GM23338 (cell line): ENCODE data around the gene SLFN12L. TPM values are rescaled to one million over a fixed set of nuclear protein-coding genes. Genes with fewer than 3 reads are reported as not detected.

Experiments used
- ATAC-seq: fragments of 200-7000 bp; cut with Tn5 transposase; 3 replicates; pipeline ENCODE4 v1.9.1; 2020
- DNase-seq: peaks from one replicate; pipeline ENCODE4 v3.0.0-alpha.2; 2015; ENCODE audit warnings: low spot score
- H2AFZ ChIP-seq: fragments of 200-600 bp; sonication (generic); 2 replicates; pipeline ENCODE4 v1.8.0; 2016; ENCODE audit warnings: antibody characterized with exemption, mild to moderate bottlenecking, moderate library complexity
- H3F3A ChIP-seq: fragments of 200-600 bp; sonication (generic); replicated peaks from 2 replicates; pipeline ENCODE4 v1.8.0; 2017; ENCODE audit warnings: antibody characterized with exemption, mixed run types, low read depth
- H3K27ac ChIP-seq: fragments of 200-600 bp; sonication (generic); 2 replicates; pipeline ENCODE4 v1.6.1; 2016; ENCODE audit warnings: low read depth
- H3K27me3 ChIP-seq: fragments of 200-600 bp; sonication (generic); 2 replicates; pipeline ENCODE4 v1.8.0; 2016; ENCODE audit warnings: mild to moderate bottlenecking, mixed run types, moderate library complexity; ENCODE audit not compliant: insufficient read depth
- H3K36me3 ChIP-seq: fragments of 200-600 bp; sonication (generic); 2 replicates; pipeline ENCODE4 v1.8.0; 2016; ENCODE audit warnings: mild to moderate bottlenecking; ENCODE audit not compliant: insufficient read depth
- H3K4me1 ChIP-seq: fragments of 200-600 bp; sonication (generic); 2 replicates; pipeline ENCODE4 v1.8.0; 2016; ENCODE audit warnings: mild to moderate bottlenecking, moderate library complexity; ENCODE audit not compliant: insufficient read depth
- H3K4me2 ChIP-seq: fragments of 200-600 bp; sonication (generic); 2 replicates; pipeline ENCODE4 v1.7.1; 2017; ENCODE audit warnings: mixed run types
- H3K4me3 ChIP-seq: fragments of 200-600 bp; sonication (generic); 2 replicates; pipeline ENCODE4 v1.6.1; 2016; ENCODE audit warnings: mixed run types
- H3K79me2 ChIP-seq: fragments of 200-600 bp; sonication (generic); replicated peaks from 2 replicates; pipeline ENCODE4 v1.8.0; 2017; ENCODE audit warnings: mild to moderate bottlenecking; ENCODE audit not compliant: insufficient read depth
- H3K9me2 ChIP-seq: fragments of 200-600 bp; sonication (generic); 2 replicates; pipeline ENCODE4 v1.8.0; 2017; ENCODE audit not compliant: insufficient read depth
- H4K20me1 ChIP-seq: fragments of 200-600 bp; sonication (generic); replicated peaks from 2 replicates; pipeline ENCODE4 v1.8.0; 2017; ENCODE audit warnings: mild to moderate bottlenecking; ENCODE audit not compliant: insufficient read depth
- H3K27ac Mint-ChIP-seq: 2 replicates; pipeline ENCODE4 v1.8.0; 2020; ENCODE audit warnings: inconsistent platforms, mild to moderate bottlenecking, moderate library complexity, mixed read lengths
- H3K27me3 Mint-ChIP-seq: 3 replicates; pipeline ENCODE4 v1.8.0; 2022; ENCODE audit warnings: low read depth, mild to moderate bottlenecking, moderate library complexity, mixed read lengths, inconsistent platforms; ENCODE audit not compliant: insufficient read depth, poor library complexity
- H3K36me3 Mint-ChIP-seq: 3 replicates; pipeline ENCODE4 v1.8.0; 2021; ENCODE audit warnings: low read depth, mild to moderate bottlenecking, inconsistent platforms, moderate library complexity, mixed read lengths
- H3K4me1 Mint-ChIP-seq: 3 replicates; pipeline ENCODE4 v1.8.0; 2020; ENCODE audit warnings: mild to moderate bottlenecking, inconsistent platforms, mixed read lengths
- H3K4me3 Mint-ChIP-seq: 3 replicates; pipeline ENCODE4 v1.8.0; 2021; ENCODE audit warnings: moderate library complexity, mild to moderate bottlenecking, inconsistent platforms, mixed read lengths
- H3K9me3 Mint-ChIP-seq: 3 replicates; pipeline ENCODE4 v1.8.0; 2020; ENCODE audit warnings: moderate library complexity, mild to moderate bottlenecking, inconsistent platforms, mixed read lengths
- CREB1 ChIP-seq: fragments of 250-450 bp; sonication (Bioruptor Pico); IDR thresholded peaks from 2 replicates; pipeline ENCODE4 v1.5.0; 2020; ENCODE audit warnings: low read depth, mild to moderate bottlenecking, moderate library complexity
- CTCF ChIP-seq, 2 experiments: fragments of 200-600 bp in 1 of 2; sonication (generic) in 1 of 2; conservative IDR thresholded peaks; 2 replicates each; pipeline versions ENCODE4 v1.5.1 to v1.6.1; 2016 to 2017; ENCODE audit warnings: antibody characterized with exemption in 2 of 2, low read depth in 2 of 2, mild to moderate bottlenecking in 2 of 2, moderate library complexity in 1 of 2
- ETS1 ChIP-seq: IDR thresholded peaks from 2 replicates; pipeline ENCODE4 v1.6.1; 2016; ENCODE audit warnings: antibody characterized with exemption
- EZH2phosphoT487 ChIP-seq: fragments of 200-600 bp; sonication (generic); IDR thresholded peaks from one replicate; pipeline ENCODE4 v1.8.1; 2018; ENCODE audit warnings: antibody characterized with exemption; ENCODE audit not compliant: unreplicated experiment
- NANOG ChIP-seq: IDR thresholded peaks from 2 replicates; pipeline ENCODE4 v1.6.1; 2016; ENCODE audit warnings: antibody characterized with exemption, borderline replicate concordance
- POLR2AphosphoS5 ChIP-seq: IDR thresholded peaks from 2 replicates; pipeline ENCODE4 v1.6.1; 2016; ENCODE audit warnings: antibody characterized with exemption, low read depth
- REST ChIP-seq: IDR thresholded peaks from one replicate; pipeline ENCODE4 v1.6.1; 2018; ENCODE audit warnings: antibody characterized with exemption; ENCODE audit not compliant: unreplicated experiment
- STAT1 ChIP-seq: IDR thresholded peaks from one replicate; pipeline ENCODE4 v1.6.1; 2016; ENCODE audit warnings: antibody characterized with exemption; ENCODE audit not compliant: unreplicated experiment
- ZNF114 ChIP-seq: fragments of 250-450 bp; sonication (Bioruptor Pico); IDR thresholded peaks from 2 replicates; pipeline ENCODE4 v1.5.0; 2020; ENCODE audit warnings: mild to moderate bottlenecking, moderate library complexity
- ZNF462 ChIP-seq: fragments of 250-450 bp; sonication (Bioruptor Pico); IDR thresholded peaks from 2 replicates; pipeline ENCODE4 v1.5.0; 2020; ENCODE audit warnings: mild to moderate bottlenecking, moderate library complexity
- polyA plus RNA-seq: library from polyadenylated mRNA; unstranded; fragments of >200 nt; fragmentation: Nextera tagmentation; extraction: Ambion mirVana; gene quantifications from 2 replicates; pipeline ENCODE4 v1.2.1, GENCODE V29; 2016
- total RNA-seq: library from RNA; depleted of rRNA; stranded (reverse); fragments of >200 nt; shearing (Covaris generic); gene quantifications from 2 replicates; pipeline ENCODE4 v1.2.3, GENCODE V29; 2014

Gene SLFN12L
- total and polyA plus RNA-seq, 2 experiments from 2014 or later = not detected

DNA sequence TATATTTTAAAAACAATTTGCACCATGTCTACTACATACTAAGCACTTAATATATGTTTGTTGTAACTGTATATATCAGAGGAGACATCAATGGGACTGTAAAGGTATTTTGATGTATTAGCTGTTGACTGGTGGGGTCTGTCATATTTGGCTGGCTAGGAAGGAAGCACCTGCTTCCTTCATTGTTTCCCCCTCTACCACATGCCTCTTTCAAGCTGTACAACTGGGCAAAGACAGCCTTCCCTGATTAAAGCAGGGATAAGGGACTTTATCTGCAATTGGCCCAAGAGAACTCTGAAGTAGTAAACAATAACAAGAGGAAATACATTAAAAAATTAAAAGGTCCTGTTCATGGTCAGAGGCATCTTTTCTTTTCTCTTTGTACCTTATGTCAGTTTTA lies 5.5 kb upstream of the SLFN12L start:
- Histone ChIP-seq H3K4me1 (no peaks in the 10 kb centered on the region), H3K79me2 (no peaks in the 10 kb centered on the region), H3K4me3 (no peak overlapping the region), H4K20me1 (no peaks in the 10 kb centered on the region), H2AFZ (no peak overlapping the region), H3K27ac (no peak overlapping the region), H3K36me3 (no peaks in the 10 kb centered on the region), H3K27me3 (peaks cover 3% of the 10 kb centered on the region; the same call in 1 of the 2 replicates), H3F3A (no peaks in the 10 kb centered on the region), H3K9me2 (no peaks in the 10 kb centered on the region), H3K4me2 (no peak overlapping the region)
- Mint-ChIP-seq H3K4me1 (no peaks in the 10 kb centered on the region), H3K4me3 (no peak overlapping the region), H3K9me3 (no peaks in the 10 kb centered on the region), H3K27me3 (no peaks in the 10 kb centered on the region), H3K27ac (no peak overlapping the region), H3K36me3 (no peaks in the 10 kb centered on the region)
- no peak for DNase-seq
- no peak for ATAC-seq
- no peak for TF ChIP-seq ETS1
- TF ChIP-seq POLR2AphosphoS5 = no peak
- no peak for TF ChIP-seq STAT1
- no peak for TF ChIP-seq ZNF114 (CRISPR knock-in tag)
- no peak for TF ChIP-seq NANOG
- no peak for TF ChIP-seq EZH2phosphoT487
- no peak for TF ChIP-seq CTCF (conservative IDR thresholded peaks at IDR 0.05; ENCODE audit: low read depth in 2 of 2)
- TF ChIP-seq CREB1 (CRISPR knock-in tag) = no peak
- no peak for TF ChIP-seq ZNF462 (CRISPR knock-in tag)
- no peak for TF ChIP-seq REST
